ENCODE measurements around the gene TPGS2.

The TPGS2 gene

GRCh38 chr18:36760598-36760997 is 68.2 kb downstream of the TPGS2 start:
- TF ChIP-seq EZH2 (optimal IDR thresholded peaks at IDR 0.05; ENCODE audit: low read depth, low read length): no peak
- TF ChIP-seq EZH2phosphoT487 (IDR thresholded peaks at IDR 0.05; ENCODE audit: low read length): no peak
- TF ChIP-seq CTCF (IDR thresholded peaks at IDR 0.05; ENCODE audit: low read length): no peak
- H3K4me2 ChIP-seq (ENCODE audit: low read depth, low read length): no peak overlapping the region
- no peak overlapping the region for H2AFZ ChIP-seq (ENCODE audit: low read length)
- H3F3A ChIP-seq (ENCODE audit: insufficient read depth, low read length): no peaks in the 10 kb centered on the region
- no peaks in the 10 kb centered on the region for H3K4me1 ChIP-seq (ENCODE audit: low read length)
- no peak overlapping the region for H3K4me3 ChIP-seq (ENCODE audit: low read length)
- no peaks in the 10 kb centered on the region for H3K36me3 ChIP-seq (replicated peaks; ENCODE audit: insufficient read depth, low read length)
- no peaks in the 10 kb centered on the region for H4K20me1 ChIP-seq (ENCODE audit: insufficient read depth, low read length)
- DNase-seq: no peak
- H3K9ac ChIP-seq (ENCODE audit: low read length): no peak overlapping the region
- H3K27ac ChIP-seq (ENCODE audit: low read length): no peak overlapping the region
- H3K79me2 ChIP-seq (ENCODE audit: low read length): no peaks in the 10 kb centered on the region
- no peaks in the 10 kb centered on the region for H3K27me3 ChIP-seq (replicated peaks; ENCODE audit: insufficient read depth, low read length)
- no peaks in the 10 kb centered on the region for H3K9me3 ChIP-seq (replicated peaks; ENCODE audit: insufficient read depth, low read length)
- no peaks in the 10 kb centered on the region for H3K9me2 ChIP-seq (replicated peaks; ENCODE audit: insufficient read depth, low read length)

- Histone ChIP-seq H3K4me2 (ENCODE audit: low read depth, low read length) (no peak overlapping the region), H4K20me1 (ENCODE audit: insufficient read depth, low read length) (no peaks in the 10 kb centered on the region), H2AFZ (ENCODE audit: low read length) (no peak overlapping the region), H3K9ac (ENCODE audit: low read length) (no peak overlapping the region), H3K27ac (ENCODE audit: low read length) (no peak overlapping the region), H3K9me3 (replicated peaks; ENCODE audit: insufficient read depth, low read length) (no peaks in the 10 kb centered on the region), H3F3A (ENCODE audit: insufficient read depth, low read length) (no peaks in the 10 kb centered on the region), H3K27me3 (replicated peaks; ENCODE audit: insufficient read depth, low read length) (no peaks in the 10 kb centered on the region), H3K79me2 (ENCODE audit: low read length) (no peaks in the 10 kb centered on the region), H3K9me2 (replicated peaks; ENCODE audit: insufficient read depth, low read length) (no peaks in the 10 kb centered on the region), H3K4me3 (ENCODE audit: low read length) (no peak overlapping the region), H3K36me3 (replicated peaks; ENCODE audit: insufficient read depth, low read length) (no peaks in the 10 kb centered on the region), H3K4me1 (ENCODE audit: low read length) (no peaks in the 10 kb centered on the region)
- no peak for DNase-seq
- TF ChIP-seq EZH2 (optimal IDR thresholded peaks at IDR 0.05; ENCODE audit: low read depth, low read length): no peak
- TF ChIP-seq EZH2phosphoT487 (IDR thresholded peaks at IDR 0.05; ENCODE audit: low read length): no peak
- TF ChIP-seq CTCF (IDR thresholded peaks at IDR 0.05; ENCODE audit: low read length): no peak
Measured at GRCh38 chr18:36759167-36759776, 69.5 kb downstream of the TPGS2 start.

GRCh38 chr18:36758623-36759022 is 70.2 kb downstream of the TPGS2 start:
- no peak overlapping the region for H3K4me3 ChIP-seq (ENCODE audit: low read length)
- no peaks in the 10 kb centered on the region for H3K9me2 ChIP-seq (replicated peaks; ENCODE audit: insufficient read depth, low read length)
- H3K4me2 ChIP-seq (ENCODE audit: low read depth, low read length): no peak overlapping the region
- TF ChIP-seq CTCF (IDR thresholded peaks at IDR 0.05; ENCODE audit: low read length) (no peak), EZH2 (optimal IDR thresholded peaks at IDR 0.05; ENCODE audit: low read depth, low read length) (no peak), EZH2phosphoT487 (IDR thresholded peaks at IDR 0.05; ENCODE audit: low read length) (no peak)
- no peaks in the 10 kb centered on the region for H3K36me3 ChIP-seq (replicated peaks; ENCODE audit: insufficient read depth, low read length)
- DNase-seq: no peak
- H3K9me3 ChIP-seq (replicated peaks; ENCODE audit: insufficient read depth, low read length): no peaks in the 10 kb centered on the region
- no peak overlapping the region for H3K27ac ChIP-seq (ENCODE audit: low read length)
- H3K79me2 ChIP-seq (ENCODE audit: low read length): no peaks in the 10 kb centered on the region
- H4K20me1 ChIP-seq (ENCODE audit: insufficient read depth, low read length): no peaks in the 10 kb centered on the region
- no peak overlapping the region for H3K9ac ChIP-seq (ENCODE audit: low read length)
- H3K4me1 ChIP-seq (ENCODE audit: low read length): no peaks in the 10 kb centered on the region
- H2AFZ ChIP-seq (ENCODE audit: low read length): no peak overlapping the region
- H3K27me3 ChIP-seq (replicated peaks; ENCODE audit: insufficient read depth, low read length): no peaks in the 10 kb centered on the region
- no peaks in the 10 kb centered on the region for H3F3A ChIP-seq (ENCODE audit: insufficient read depth, low read length)
